ENCODE data around the gene SLBP. TPM values are rescaled to one million over a fixed set of nuclear protein-coding genes. Genes with fewer than 3 reads are reported as not detected.

Gene SLBP
- total and polyA plus RNA-seq, 2 donors from 2014 or later = 30.7 to 42.8 TPM

- Histone ChIP-seq H3K9ac (ENCODE audit: low read length in 3 of 3) (no peak overlapping the region), H3K4me3 (ENCODE audit: low read length in 3 of 3) (no peak overlapping the region), H3K4me1 (ENCODE audit: control insufficient read depth in 2 of 3, insufficient read depth in 2 of 3, low read depth in 1 of 3, low read length in 3 of 3) (no peaks in the 10 kb centered on the region), H3K27me3 (ENCODE audit: control insufficient read depth, insufficient read depth, low read length) (no peaks in the 10 kb centered on the region), H3K9me3 (ENCODE audit: control insufficient read depth in 2 of 3, insufficient read depth in 1 of 3, low read length in 3 of 3) (no peaks in the 10 kb centered on the region), H3K27ac (ENCODE audit: low read depth in 2 of 2, low read length in 2 of 2) (no peak overlapping the region), H3K36me3 (ENCODE audit: control insufficient read depth in 2 of 3, insufficient read depth in 3 of 3, low read length in 3 of 3) (no peaks in the 10 kb centered on the region)
- intact Hi-C loops (cut with DNase I) = no loop called here
- FAIRE-seq = no peak
- TF ChIP-seq CTCF (IDR thresholded peaks at IDR 0.05; ENCODE audit: borderline replicate concordance, extremely low read depth, insufficient read depth) = no peak
- DNase-seq = no peak
These were observed 45.7 kb downstream of the SLBP start for GRCh38 chr4:1666391-1666790.

GRCh38 chr4:1664141-1664540, 48.0 kb downstream of the SLBP start:
- H3K27me3 ChIP-seq (ENCODE audit: control insufficient read depth, insufficient read depth, low read length) = no peaks in the 10 kb centered on the region
- intact Hi-C loops (cut with DNase I) = no loop called here
- no peaks in the 10 kb centered on the region for H3K4me1 ChIP-seq (ENCODE audit: control insufficient read depth in 2 of 3, insufficient read depth in 2 of 3, low read depth in 1 of 3, low read length in 3 of 3)
- H3K36me3 ChIP-seq (ENCODE audit: control insufficient read depth in 2 of 3, insufficient read depth in 3 of 3, low read length in 3 of 3) = no peaks in the 10 kb centered on the region
- no peak overlapping the region for H3K9ac ChIP-seq (ENCODE audit: low read length in 3 of 3)
- no peak for FAIRE-seq
- no peak for TF ChIP-seq CTCF (IDR thresholded peaks at IDR 0.05; ENCODE audit: borderline replicate concordance, extremely low read depth, insufficient read depth)
- H3K27ac ChIP-seq (ENCODE audit: low read depth in 2 of 2, low read length in 2 of 2) = no peak overlapping the region
- no peak overlapping the region for H3K4me3 ChIP-seq (ENCODE audit: low read length in 3 of 3)
- no peak for DNase-seq
- no peaks in the 10 kb centered on the region for H3K9me3 ChIP-seq (ENCODE audit: control insufficient read depth in 2 of 3, insufficient read depth in 1 of 3, low read length in 3 of 3)

GRCh38 chr4:1663549-1663948, 48.6 kb downstream of the SLBP start:
- H3K9me3 ChIP-seq (ENCODE audit: control insufficient read depth in 2 of 3, insufficient read depth in 1 of 3, low read length in 3 of 3) = no peaks in the 10 kb centered on the region
- H3K9ac ChIP-seq (ENCODE audit: low read length in 3 of 3) = no peak overlapping the region
- H3K27me3 ChIP-seq (ENCODE audit: control insufficient read depth, insufficient read depth, low read length) = no peaks in the 10 kb centered on the region
- no peak overlapping the region for H3K27ac ChIP-seq (ENCODE audit: low read depth in 2 of 2, low read length in 2 of 2)
- DNase-seq (no peak), FAIRE-seq (no peak)
- H3K4me1 ChIP-seq (ENCODE audit: control insufficient read depth in 2 of 3, insufficient read depth in 2 of 3, low read depth in 1 of 3, low read length in 3 of 3) = no peaks in the 10 kb centered on the region
- H3K36me3 ChIP-seq (ENCODE audit: control insufficient read depth in 2 of 3, insufficient read depth in 3 of 3, low read length in 3 of 3) = no peaks in the 10 kb centered on the region
- intact Hi-C loops (cut with DNase I) = no loop called here
- no peak overlapping the region for H3K4me3 ChIP-seq (ENCODE audit: low read length in 3 of 3)
- no peak for TF ChIP-seq CTCF (IDR thresholded peaks at IDR 0.05; ENCODE audit: borderline replicate concordance, extremely low read depth, insufficient read depth)

- H3K4me3 ChIP-seq (ENCODE audit: low read length in 3 of 3) = no peak overlapping the region
- H3K27me3 ChIP-seq (ENCODE audit: control insufficient read depth, insufficient read depth, low read length) = no peaks in the 10 kb centered on the region
- intact Hi-C loops (cut with DNase I) = no loop called here
- FAIRE-seq (no peak), DNase-seq (no peak)
- H3K9me3 ChIP-seq (ENCODE audit: control insufficient read depth in 2 of 3, insufficient read depth in 1 of 3, low read length in 3 of 3) = no peaks in the 10 kb centered on the region
- H3K9ac ChIP-seq (ENCODE audit: low read length in 3 of 3) = no peak overlapping the region
- H3K27ac ChIP-seq (ENCODE audit: low read depth in 2 of 2, low read length in 2 of 2) = no peak overlapping the region
- H3K4me1 ChIP-seq (ENCODE audit: control insufficient read depth in 2 of 3, insufficient read depth in 2 of 3, low read depth in 1 of 3, low read length in 3 of 3) = no peaks in the 10 kb centered on the region
- TF ChIP-seq CTCF (IDR thresholded peaks at IDR 0.05; ENCODE audit: borderline replicate concordance, extremely low read depth, insufficient read depth) = no peak
- no peaks in the 10 kb centered on the region for H3K36me3 ChIP-seq (ENCODE audit: control insufficient read depth in 2 of 3, insufficient read depth in 3 of 3, low read length in 3 of 3)
These were observed 50.4 kb downstream of the SLBP start for GRCh38 chr4:1661695-1662094.

Data from kidney (tissue), 14 donors.